LoVo (cell line): ENCODE measurements around the gene OR8H2.
"Not testable (repeated sequence)": the region's sequence is repeated elsewhere in the genome, so short reads cannot be mapped to it uniquely, and the experiment has no call there.

Experiments
- DNase-seq: peaks from one replicate; pipeline ENCODE4 v3.0.0-alpha.2; 2016; ENCODE audit warnings: low spot score

The OR8H2 gene

GRCh38 chr11:56103210-56103737 is at the start of gene OR8H2:
OR8H2 (plus strand) TSS chr11:56103687; CDS start chr11:56105043, 1,356 bp downstream.
- no peak for DNase-seq

GRCh38 chr11:56056366-56056765 is 47.1 kb upstream of the OR8H2 start:
- not testable (repeated sequence) for DNase-seq

- DNase-seq: not testable (repeated sequence)
Observed at GRCh38 chr11:56057661-56058237, 45.7 kb upstream of the OR8H2 start.

GRCh38 chr11:56058260-56058780 is 45.2 kb upstream of the OR8H2 start:
- not testable (repeated sequence) for DNase-seq

GRCh38 chr11:56066980-56067379 is 36.5 kb upstream of the OR8H2 start:
- no peak for DNase-seq

- DNase-seq: no peak
Observed at GRCh38 chr11:56089697-56090096, 13.8 kb upstream of the OR8H2 start.

- DNase-seq: no peak
Observed at GRCh38 chr11:56093008-56093407, 10.5 kb upstream of the OR8H2 start, which contains the start of gene OR8I2. OR8I2 (plus strand) TSS chr11:56093308; CDS start chr11:56093308, 0 bp downstream.

GRCh38 chr11:56122073-56122472 is 18.6 kb downstream of the OR8H2 start, which contains the start of gene OR8H3:
OR8H3 (plus strand) TSS chr11:56122373; CDS start chr11:56122373, 0 bp downstream.
- DNase-seq: no peak

GRCh38 chr11:56140151-56140661 is 36.7 kb downstream of the OR8H2 start, which contains the start of gene OR8J3:
OR8J3 (minus strand) TSS chr11:56140201; CDS start chr11:56137718, 2,483 bp downstream.
- DNase-seq: no peak

GRCh38 chr11:56143681-56144080 is 40.2 kb downstream of the OR8H2 start:
- DNase-seq: not testable (repeated sequence)

- no peak for DNase-seq
Observed at GRCh38 chr11:56151376-56151775, 47.9 kb downstream of the OR8H2 start.

GRCh38 chr11:56152333-56152732 is 48.8 kb downstream of the OR8H2 start:
- no peak for DNase-seq
